ENCODE measurements around the gene MIF4GD.

GRCh38 chr17:75227729-75228128, 43.3 kb downstream of the MIF4GD start:
- TF ChIP-seq CTCF (IDR thresholded peaks at IDR 0.05) (no peak), JUN (IDR thresholded peaks at IDR 0.05) (no peak)
